K562 (cell line): ENCODE measurements around the gene TIMM17A. TPM values are rescaled to one million over a fixed set of nuclear protein-coding genes. Genes with fewer than 3 reads are reported as not detected.

Source experiments
- ATAC-seq: fragments of 200-7000 bp; cut with Tn5 transposase; 3 replicates; pipeline ENCODE4 v1.9.1; 2020; ENCODE audit warnings: moderate library complexity
- BruUV-seq: library from RNA; stranded (reverse); fragments of 400-500 nt; replicated peaks from 2 replicates; lab custom pipeline; 2021; lab: Mats Ljungman, UMichigan
- CTCF ChIA-PET: fragments of 300-600 bp; formaldehyde crosslinking; extraction: SDS; loops from one replicate; lab custom pipeline; 2021; ENCODE audit warnings: low intra/inter-chr PET ratio; lab: Yijun Ruan, JAX
- POLR2A ChIA-PET: fragments of 300-600, 350-650 bp; sonication (Branson Sonifier 250); formaldehyde crosslinking; extraction: SDS; loops from one replicate; lab custom pipeline; 2021; ENCODE audit warnings: antibody characterized with exemption, inconsistent platforms; lab: Yijun Ruan, JAX
- DNase-seq, 4 experiments: peaks; one replicate each; pipeline versions ENCODE4 v3.0.0 to v3.0.0-alpha.2; 2011 to 2018; ENCODE audit warnings: low spot score in 3 of 4, mixed read lengths in 3 of 4; ENCODE audit errors: extremely low read depth in 1 of 4
- FAIRE-seq: peaks from 2 replicates; lab custom pipeline; 2011; peaks lifted over from hg19 to GRCh38; lab: Jason Lieb, UNC
- H2AFZ ChIP-seq: 2 replicates; pipeline ENCODE4 v1.6.0; 2011; ENCODE audit warnings: low read depth, low read length, control low read depth, inconsistent platforms
- H3K27ac ChIP-seq: fragments of 200-600 bp; 3 replicates; pipeline ENCODE4 v1.8.0; 2011; ENCODE audit warnings: low read depth, mild to moderate bottlenecking, control low read depth, inconsistent platforms, low read length, moderate library complexity, mixed read lengths; ENCODE audit errors: extremely low read depth
- H3K27me3 ChIP-seq, 2 experiments: fragments of 300-600 bp in 1 of 2; 2 replicates in 1 of 2; 3 replicates in 1 of 2; pipeline versions ENCODE4 v1.6.0 to v1.8.0; 2011; ENCODE audit warnings: inconsistent platforms in 2 of 2, low read length in 2 of 2, mild to moderate bottlenecking in 1 of 2, mixed read lengths in 1 of 2, moderate library complexity in 1 of 2; ENCODE audit not compliant: control insufficient read depth in 2 of 2, insufficient read depth in 2 of 2
- H3K36me3 ChIP-seq: fragments of 300-600 bp; 3 replicates; pipeline ENCODE4 v1.8.0; 2011; ENCODE audit warnings: mild to moderate bottlenecking, low read length, inconsistent platforms; ENCODE audit not compliant: control insufficient read depth, insufficient read depth
- H3K4me1 ChIP-seq, 2 experiments: fragments of 200-600 bp in 1 of 2; replicated peaks in 1 of 2; 2 replicates in 1 of 2; 3 replicates in 1 of 2; pipeline versions ENCODE4 v1.5.1 to v1.8.0; 2011; ENCODE audit warnings: inconsistent platforms in 2 of 2, low read length in 2 of 2, mild to moderate bottlenecking in 1 of 2, mixed read lengths in 1 of 2, moderate library complexity in 1 of 2; ENCODE audit not compliant: control insufficient read depth in 2 of 2, insufficient read depth in 2 of 2
- H3K4me2 ChIP-seq: 2 replicates; pipeline ENCODE4 v1.6.1; 2011; ENCODE audit warnings: low read length, control low read depth, inconsistent platforms, mixed read lengths; ENCODE audit not compliant: insufficient read depth
- H3K4me3 ChIP-seq: fragments of 200-600 bp; sonication (generic), shearing (Covaris generic); 2 replicates; pipeline ENCODE4 v1.5.1; 2016; ENCODE audit warnings: control low read depth, inconsistent platforms
- H3K79me2 ChIP-seq: fragments of 200-600 bp; 3 replicates; pipeline ENCODE4 v1.8.0; 2011; ENCODE audit warnings: low read length, inconsistent platforms; ENCODE audit not compliant: control insufficient read depth, insufficient read depth
- H3K9ac ChIP-seq, 2 experiments: 2 replicates each; pipeline versions ENCODE4 v1.6.0 to v1.6.1; 2011; ENCODE audit warnings: low read depth in 2 of 2, low read length in 2 of 2, control low read depth in 1 of 2, inconsistent platforms in 1 of 2, mild to moderate bottlenecking in 1 of 2, mixed read lengths in 1 of 2; ENCODE audit not compliant: insufficient read depth in 1 of 2
- H3K9me1 ChIP-seq: one replicate; pipeline ENCODE4 v1.6.0; 2011; ENCODE audit warnings: inconsistent platforms, mild to moderate bottlenecking, low read length, moderate library complexity; ENCODE audit not compliant: control insufficient read depth, insufficient read depth
- H3K9me3 ChIP-seq: replicated peaks from 2 replicates; pipeline ENCODE4 v1.5.1; 2011; ENCODE audit warnings: low read depth, low read length, inconsistent platforms; ENCODE audit not compliant: control insufficient read depth, insufficient read depth
- H4K20me1 ChIP-seq: replicated peaks from 2 replicates; pipeline ENCODE4 v1.6.1; 2011; ENCODE audit warnings: low read length, inconsistent platforms, mixed read lengths; ENCODE audit not compliant: control insufficient read depth, insufficient read depth
- CBX2 ChIP-seq: fragments of 200-600 bp; sonication (generic); IDR thresholded peaks from one replicate; pipeline ENCODE4 v1.6.1; 2012; ENCODE audit warnings: mild to moderate bottlenecking, low read length, inconsistent platforms; ENCODE audit not compliant: insufficient read depth, poor library complexity, severe bottlenecking
- LCOR ChIP-seq: sonication (generic); formaldehyde crosslinking; IDR thresholded peaks from 2 replicates; pipeline ENCODE4 v1.8.0; 2022; ENCODE audit warnings: mild to moderate bottlenecking, missing genetic modification reagents
- ZNF431 ChIP-seq: sonication (generic); formaldehyde crosslinking; IDR thresholded peaks from 2 replicates; pipeline ENCODE4 v1.8.0; 2022; ENCODE audit warnings: mild to moderate bottlenecking, missing genetic modification reagents
- ZNF740 ChIP-seq, 3 experiments: fragments of 200-800 bp in 1 of 3; sonication (Bioruptor generic) in 1 of 3; sonication (generic) in 1 of 3; formaldehyde crosslinking in 1 of 3; IDR thresholded peaks; 2 replicates each; pipeline versions ENCODE4 v1.6.1 to v1.8.0; 2016 to 2022; ENCODE audit warnings: mild to moderate bottlenecking in 2 of 3, missing compliant biosample characterization in 2 of 3, missing genetic modification characterization in 2 of 3, missing genetic modification reagents in 1 of 3
- WGBS: fragments of 100-300 bp; shearing (Covaris generic); methylation state at CpG from one replicate; pipeline ENCODE4 v1.1.6; 2016; ENCODE audit warnings: low coverage, mixed read lengths; ENCODE audit not compliant: insufficient coverage; ENCODE audit errors: missing lambda C conversion rate; 5-methylcytosine and 5-hydroxymethylcytosine counted together
- in situ Hi-C: fragments of 300-500 bp; cut with MboI; formaldehyde crosslinking; loops from 4 replicates; pipeline ENCODE4 v1.15.0; 2018; ENCODE audit warnings: inconsistent platforms, mixed read lengths
- intact Hi-C: fragments of 100-400 bp; cut with micrococcal nuclease; formaldehyde crosslinking; loops from 2 replicates; pipeline ENCODE4 v1.14.2; 2022
- polyA plus RNA-seq, 8 experiments: library from polyadenylated mRNA; depleted of rRNA in 4 of 8; stranded (reverse) in 5 of 8; unstranded in 3 of 8; fragments of >200 nt; fragmentation: Nextera tagmentation in 2 of 8; fragmentation: Illumina TruSeq in 1 of 8; extraction: Ambion mirVana in 2 of 8; extraction: Trizol in 1 of 8; gene quantifications; 2 replicates each; pipeline versions ENCODE4 v1.2.1 to v1.2.3, GENCODE V29; 2011 to 2014; ENCODE audit warnings: inconsistent platforms in 1 of 8, missing spikeins in 1 of 8
- total RNA-seq, 7 experiments: library from RNA; depleted of rRNA in 6 of 7; stranded (reverse); fragments of >200 nt in 6 of 7; fragmentation: Illumina TruSeq in 2 of 7; extraction: Trizol in 2 of 7; gene quantifications; 2 replicates each; pipeline versions ENCODE4 v1.2.1 to v1.2.3, GENCODE V29; 2011 to 2021; ENCODE audit warnings: low replicate concordance in 1 of 7

The TIMM17A gene
- total and polyA plus RNA-seq, 9 of the 15 experiments (the other 6 are each of a cell fraction or from before 2014, with no cell fraction given), result 116 to 744 (median 180) TPM

- WGBS, result 57% methylated on average over 5 of the region's 5 CpGs
- ChIA-PET CTCF (no interaction called here), POLR2A (interaction anchor here (0.7 to 1.8 kb wide), 9 partner anchors 9 to 333 kb away, joined by 3 to 10 read pairs (median 5); partner anchors contain the start of gene TIMM17A)
- intact Hi-C loops (no loop called here), in situ Hi-C loops (no loop called here)
- TF ChIP-seq ZNF431, result no peak
- TF ChIP-seq LCOR (CRISPR knock-in tag), result no peak
- TF ChIP-seq CBX2, result no peak
- no peak for TF ChIP-seq ZNF740 (CRISPR knock-in tag; IDR thresholded peaks at IDR 0.05)
- no peak for TF ChIP-seq ZNF740 (tag; IDR thresholded peaks at IDR 0.05)
- Histone ChIP-seq H3K4me1 (peaks cover 14 to 15% of the 10 kb centered on the region in 2 experiments), H3K9ac (no peak overlapping the region), H3K79me2 (no peaks in the 10 kb centered on the region), H3K9me3 (no peaks in the 10 kb centered on the region), H3K4me3 (no peak overlapping the region), H3K27ac (no peak overlapping the region), H3K9me1 (no peaks in the 10 kb centered on the region), H2AFZ (no peak overlapping the region), H3K27me3 (no peaks in the 10 kb centered on the region), H3K4me2 (no peak overlapping the region), H4K20me1 (no peaks in the 10 kb centered on the region), H3K36me3 (no peaks in the 10 kb centered on the region)
- no peak for DNase-seq
- FAIRE-seq, result no peak
- no TSS peak for BruUV-seq
- no peak for ATAC-seq
These were observed 42.5 kb upstream of the TIMM17A start for GRCh38 chr1:201912832-201913231.
